ENCODE measurements around the gene GSTA4.

The GSTA4 gene

GRCh38 chr6:53020005-53020744 is 25.1 kb upstream of the GSTA4 start:
- H3K79me2 ChIP-seq (ENCODE audit: insufficient read depth, low read length), result no peaks in the 10 kb centered on the region
- no peaks in the 10 kb centered on the region for H3K9me3 ChIP-seq (ENCODE audit: low read length)
- H3K9me2 ChIP-seq (ENCODE audit: low read depth, low read length), result no peaks in the 10 kb centered on the region
- no peak overlapping the region for H3K27ac ChIP-seq (ENCODE audit: low read depth, low read length, poor library complexity, severe bottlenecking)
- H3K9ac ChIP-seq (ENCODE audit: low read length), result no peak overlapping the region
- no peaks in the 10 kb centered on the region for H3K4me1 ChIP-seq (ENCODE audit: insufficient read depth, low read length, severe bottlenecking)
- H4K20me1 ChIP-seq (ENCODE audit: insufficient read depth, low read length), result no peaks in the 10 kb centered on the region
- H3K4me2 ChIP-seq (ENCODE audit: low read length), result no peak overlapping the region
- no peaks in the 10 kb centered on the region for H3K36me3 ChIP-seq (ENCODE audit: insufficient read depth, low read length)
- TF ChIP-seq EZH2 (IDR thresholded peaks at IDR 0.05; ENCODE audit: borderline replicate concordance, low read length), result no peak
- TF ChIP-seq CTCF (IDR thresholded peaks at IDR 0.05; ENCODE audit: low read length), result no peak
- H2AFZ ChIP-seq (ENCODE audit: low read length), result no peak overlapping the region
- no peak overlapping the region for H3K4me3 ChIP-seq (ENCODE audit: low read depth, low read length, poor library complexity, severe bottlenecking)
- no peaks in the 10 kb centered on the region for H3F3A ChIP-seq (ENCODE audit: insufficient read depth, low read length)
- H3K27me3 ChIP-seq (ENCODE audit: insufficient read depth, low read length), result no peaks in the 10 kb centered on the region; the same call in 1 of the 2 replicates

GRCh38 chr6:53018446-53018845 is 23.4 kb upstream of the GSTA4 start:
- no peaks in the 10 kb centered on the region for H3K36me3 ChIP-seq (ENCODE audit: insufficient read depth, low read length)
- no peaks in the 10 kb centered on the region for H3K27me3 ChIP-seq (ENCODE audit: insufficient read depth, low read length)
- H3K79me2 ChIP-seq (ENCODE audit: insufficient read depth, low read length), result no peaks in the 10 kb centered on the region
- no peaks in the 10 kb centered on the region for H4K20me1 ChIP-seq (ENCODE audit: insufficient read depth, low read length)
- H3K9me2 ChIP-seq (ENCODE audit: low read depth, low read length), result no peaks in the 10 kb centered on the region
- H3K9me3 ChIP-seq (ENCODE audit: low read length), result no peaks in the 10 kb centered on the region
- H3K4me1 ChIP-seq (ENCODE audit: insufficient read depth, low read length, severe bottlenecking), result no peaks in the 10 kb centered on the region
- H3K27ac ChIP-seq (ENCODE audit: low read depth, low read length, poor library complexity, severe bottlenecking), result no peak overlapping the region
- H3K9ac ChIP-seq (ENCODE audit: low read length), result no peak overlapping the region
- H3K4me3 ChIP-seq (ENCODE audit: low read depth, low read length, poor library complexity, severe bottlenecking), result no peak overlapping the region
- no peak overlapping the region for H3K4me2 ChIP-seq (ENCODE audit: low read length)
- H2AFZ ChIP-seq (ENCODE audit: low read length), result no peak overlapping the region
- H3F3A ChIP-seq (ENCODE audit: insufficient read depth, low read length), result no peaks in the 10 kb centered on the region
- TF ChIP-seq EZH2 (IDR thresholded peaks at IDR 0.05; ENCODE audit: borderline replicate concordance, low read length) (no peak), CTCF (IDR thresholded peaks at IDR 0.05; ENCODE audit: low read length) (no peak)

GRCh38 chr6:53015486-53015885 is 20.4 kb upstream of the GSTA4 start:
- Histone ChIP-seq H3K36me3 (ENCODE audit: insufficient read depth, low read length) (no peaks in the 10 kb centered on the region), H3K4me1 (ENCODE audit: insufficient read depth, low read length, severe bottlenecking) (no peaks in the 10 kb centered on the region), H3K27ac (ENCODE audit: low read depth, low read length, poor library complexity, severe bottlenecking) (no peak overlapping the region), H3K79me2 (ENCODE audit: insufficient read depth, low read length) (no peaks in the 10 kb centered on the region), H3K9me2 (ENCODE audit: low read depth, low read length) (no peaks in the 10 kb centered on the region), H3K4me2 (ENCODE audit: low read length) (no peak overlapping the region), H4K20me1 (ENCODE audit: insufficient read depth, low read length) (no peaks in the 10 kb centered on the region), H2AFZ (ENCODE audit: low read length) (no peak overlapping the region), H3F3A (ENCODE audit: insufficient read depth, low read length) (no peaks in the 10 kb centered on the region), H3K27me3 (ENCODE audit: insufficient read depth, low read length) (no peaks in the 10 kb centered on the region), H3K9ac (ENCODE audit: low read length) (no peak overlapping the region), H3K9me3 (ENCODE audit: low read length) (no peaks in the 10 kb centered on the region), H3K4me3 (ENCODE audit: low read depth, low read length, poor library complexity, severe bottlenecking) (no peak overlapping the region)
- TF ChIP-seq CTCF (IDR thresholded peaks at IDR 0.05; ENCODE audit: low read length), result no peak
- no peak for TF ChIP-seq EZH2 (IDR thresholded peaks at IDR 0.05; ENCODE audit: borderline replicate concordance, low read length)
